ENCODE measurements around the gene ASIC4. TPM values are rescaled to one million over a fixed set of nuclear protein-coding genes. Genes with fewer than 3 reads are reported as not detected.

The ASIC4 gene
- total RNA-seq, 1 experiment from 2014 or later = 2.1 TPM

GRCh38 chr2:219567791-219568361, 53.6 kb downstream of the ASIC4 start:
- BruUV-seq (replicated peaks) = no TSS peak
- POLR2A ChIA-PET = no interaction called here
- H3K9ac ChIP-seq (ENCODE audit: low read length) = no peak overlapping the region
- no peak for ATAC-seq
- H3K27me3 ChIP-seq (ENCODE audit: insufficient read depth, low read length) = no peaks in the 10 kb centered on the region
- no peak overlapping the region for H3K4me2 ChIP-seq (ENCODE audit: low read length)
- no peak overlapping the region for H3K27ac ChIP-seq (ENCODE audit: low read depth, low read length)
- CTCF ChIA-PET = no interaction called here
- no peaks in the 10 kb centered on the region for H4K20me1 ChIP-seq (ENCODE audit: insufficient read depth)
- H3K4me1 ChIP-seq (ENCODE audit: control insufficient read depth in 1 of 2, insufficient read depth in 2 of 2, low read length in 2 of 2) = no peaks in the 10 kb centered on the region
- H3K9me3 ChIP-seq (ENCODE audit: control insufficient read depth in 1 of 2, insufficient read depth in 1 of 2, low read depth in 1 of 2, low read length in 2 of 2) = no peaks in the 10 kb centered on the region
- no peak overlapping the region for H3K4me3 ChIP-seq (replicated peaks in 1 of 2; ENCODE audit: low read depth in 1 of 2, low read length in 2 of 2)
- intact Hi-C loops (cut with micrococcal nuclease) = no loop called here
- TF ChIP-seq SRF (IDR thresholded peaks at IDR 0.05; ENCODE audit: low read depth) = no peak
- TF ChIP-seq TCF7L2 (IDR thresholded peaks at IDR 0.05; ENCODE audit: borderline replicate concordance, extremely low read depth, insufficient read depth, insufficient read length) = no peak
- TF ChIP-seq, protein P1, sequence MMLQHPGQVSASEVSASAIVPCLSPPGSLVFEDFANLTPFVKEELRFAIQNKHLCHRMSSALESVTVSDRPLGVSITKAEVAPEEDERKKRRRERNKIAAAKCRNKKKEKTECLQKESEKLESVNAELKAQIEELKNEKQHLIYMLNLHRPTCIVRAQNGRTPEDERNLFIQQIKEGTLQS (IDR thresholded peaks at IDR 0.05) = no peak
- no peak for TF ChIP-seq CTCF (IDR thresholded peaks at IDR 0.05 in 2 of 3, conservative IDR thresholded peaks at IDR 0.05 in 1 of 3; ENCODE audit: borderline replicate concordance in 1 of 3, insufficient read depth in 1 of 3, low read depth in 2 of 3, low read length in 2 of 3)
- no peak for TF ChIP-seq SIN3A (IDR thresholded peaks at IDR 0.05; ENCODE audit: low read depth)
- no peak for TF ChIP-seq CBX3 (IDR thresholded peaks at IDR 0.05; ENCODE audit: low read depth)
- no peaks in the 10 kb centered on the region for H3K79me2 ChIP-seq (ENCODE audit: insufficient read depth, low read length)
- H3K36me3 ChIP-seq (ENCODE audit: control insufficient read depth in 1 of 2, insufficient read depth in 2 of 2, low read length in 2 of 2) = no peaks in the 10 kb centered on the region
- DNase-seq (ENCODE audit: low read depth, low spot score) = no peak
- no peaks in the 10 kb centered on the region for H3K9me2 ChIP-seq (ENCODE audit: insufficient read depth)
- RAD21 ChIA-PET (ENCODE audit: low non-redundant PET in 1 of 2, low total read pairs in 2 of 2, uncharacterized antibody in 2 of 2, unreplicated experiment in 2 of 2) = no interaction called here
- H2AFZ ChIP-seq (ENCODE audit: low read depth, low read length, poor library complexity, severe bottlenecking) = no peak overlapping the region

DNA sequence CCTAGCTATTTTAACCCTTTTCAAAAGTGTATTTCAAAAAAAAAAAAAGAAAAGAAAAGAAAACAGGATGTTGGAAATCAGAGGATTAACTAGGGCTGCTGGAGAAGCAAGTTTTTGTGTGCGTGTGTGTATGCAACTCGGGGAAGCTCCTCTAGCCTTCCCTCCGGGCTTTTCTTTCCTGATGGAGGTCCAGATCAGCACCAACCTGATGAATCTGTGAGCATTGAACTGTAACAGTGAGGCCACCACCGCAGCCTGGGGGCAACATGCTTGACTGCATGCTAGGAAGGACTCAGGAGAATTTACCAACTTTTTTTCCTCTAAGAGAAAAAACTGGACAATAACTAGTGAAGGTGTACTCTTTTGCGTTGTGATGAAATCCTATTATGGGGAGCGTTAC, 54.8 kb downstream of the ASIC4 start:
- RAD21 ChIA-PET (ENCODE audit: low non-redundant PET in 1 of 2, low total read pairs in 2 of 2, uncharacterized antibody in 2 of 2, unreplicated experiment in 2 of 2) = no interaction called here
- POLR2A ChIA-PET = no interaction called here

More for the DNA sequence above, 54.8 kb downstream of the ASIC4 start:
- no peak overlapping the region for H3K4me2 ChIP-seq (ENCODE audit: low read length)
- no peaks in the 10 kb centered on the region for H3K9me3 ChIP-seq (ENCODE audit: control insufficient read depth in 1 of 2, insufficient read depth in 1 of 2, low read depth in 1 of 2, low read length in 2 of 2)
- DNase-seq (ENCODE audit: low read depth, low spot score) = no peak
- no peaks in the 10 kb centered on the region for H4K20me1 ChIP-seq (ENCODE audit: insufficient read depth)
- ATAC-seq = no peak
- no peak overlapping the region for H3K27ac ChIP-seq (ENCODE audit: low read depth, low read length)
- BruUV-seq (replicated peaks) = no TSS peak
- CTCF ChIA-PET = no interaction called here
- H3K27me3 ChIP-seq (ENCODE audit: insufficient read depth, low read length) = no peaks in the 10 kb centered on the region
- intact Hi-C loops (cut with micrococcal nuclease) = no loop called here
- H3K4me1 ChIP-seq (ENCODE audit: control insufficient read depth in 1 of 2, insufficient read depth in 2 of 2, low read length in 2 of 2) = no peaks in the 10 kb centered on the region
- no peaks in the 10 kb centered on the region for H3K9me2 ChIP-seq (ENCODE audit: insufficient read depth)
- no peaks in the 10 kb centered on the region for H3K36me3 ChIP-seq (ENCODE audit: control insufficient read depth in 1 of 2, insufficient read depth in 2 of 2, low read length in 2 of 2)
- H3K9ac ChIP-seq (ENCODE audit: low read length) = no peak overlapping the region
- no peak overlapping the region for H3K4me3 ChIP-seq (replicated peaks in 1 of 2; ENCODE audit: low read depth in 1 of 2, low read length in 2 of 2)
- no peak overlapping the region for H2AFZ ChIP-seq (ENCODE audit: low read depth, low read length, poor library complexity, severe bottlenecking)
- TF ChIP-seq CEBPB (IDR thresholded peaks at IDR 0.05; ENCODE audit: low read depth) = no peak
- TF ChIP-seq FOSL1 (IDR thresholded peaks at IDR 0.05; ENCODE audit: low read depth) = no peak
- TF ChIP-seq MAX (IDR thresholded peaks at IDR 0.05) = no peak
- no peak for TF ChIP-seq POLR2A (IDR thresholded peaks at IDR 0.05; ENCODE audit: borderline replicate concordance, extremely low read depth, insufficient read depth, insufficient read length)
- TF ChIP-seq ZBTB33 (IDR thresholded peaks at IDR 0.05; ENCODE audit: extremely low read depth, insufficient replicate concordance, low read length) = no peak
- no peak for TF ChIP-seq EZH2 (IDR thresholded peaks at IDR 0.05)
- TF ChIP-seq, protein P1 (IDR thresholded peaks at IDR 0.05) = no peak
- no peak for TF ChIP-seq EGR1 (IDR thresholded peaks at IDR 0.05; ENCODE audit: low read depth)
- no peak for TF ChIP-seq YY1 (IDR thresholded peaks at IDR 0.05; ENCODE audit: extremely low read depth, insufficient replicate concordance, low read depth, low read length)
- no peak for TF ChIP-seq JUND (IDR thresholded peaks at IDR 0.05)
- TF ChIP-seq SRF (IDR thresholded peaks at IDR 0.05; ENCODE audit: low read depth) = no peak
- no peak for TF ChIP-seq EZH2phosphoT487 (IDR thresholded peaks at IDR 0.05; ENCODE audit: borderline replicate concordance)
- H3K79me2 ChIP-seq (ENCODE audit: insufficient read depth, low read length) = no peaks in the 10 kb centered on the region
